Stimulated activated naive B cell treated with anti-CD40 and anti-IgM and Interleukin-4, amounts not matched to agents 10 μg/mL and 1 μg/mL and 100 μg/mL, for 72 hours (primary cell): ENCODE measurements around the gene GLUL.
"Not testable (repeated sequence)": the region's sequence is repeated elsewhere in the genome, so short reads cannot be mapped to it uniquely, and the experiment has no call there.

Experiments used
- ATAC-seq, 2 donors: fragments of 150-1000 bp; cut with Tn5 transposase; replicated peaks; 2 replicates each; pipeline ENCODE4 v1.10.0; 2021; ENCODE audit warnings: moderate library complexity in 1 of 2
- DNase-seq: peaks from one replicate; pipeline ENCODE4 v3.0.0; 2021
- H3K27ac Mint-ChIP-seq: one replicate; pipeline ENCODE4 v1.8.0; 2022; ENCODE audit warnings: mild to moderate bottlenecking, mixed read lengths
- H3K27me3 Mint-ChIP-seq, 2 donors: one replicate each; pipeline ENCODE4 v1.8.0; 2022; ENCODE audit warnings: mixed read lengths in 2 of 2
- H3K36me3 Mint-ChIP-seq, 2 donors: one replicate each; pipeline ENCODE4 v1.8.0; 2022; ENCODE audit warnings: mixed read lengths in 2 of 2, mild to moderate bottlenecking in 1 of 2
- H3K4me1 Mint-ChIP-seq, 2 donors: one replicate each; pipeline ENCODE4 v1.8.0; 2022; ENCODE audit warnings: mixed read lengths in 2 of 2, mild to moderate bottlenecking in 1 of 2
- H3K4me3 Mint-ChIP-seq, 2 donors: one replicate each; pipeline ENCODE4 v1.8.0; 2022; ENCODE audit warnings: mild to moderate bottlenecking in 2 of 2, mixed read lengths in 2 of 2, moderate library complexity in 1 of 2
- H3K9me3 Mint-ChIP-seq, 2 donors: one replicate each; pipeline ENCODE4 v1.8.0; 2022; ENCODE audit warnings: mixed read lengths in 2 of 2, mild to moderate bottlenecking in 1 of 2

The GLUL gene

GRCh38 chr1:182386980-182387379 is 4.6 kb downstream of the GLUL start:
- peaks cover 19 to 25% of the 10 kb centered on the region in 2 donors for H3K4me1 Mint-ChIP-seq
- peaks cover 3 to 5% of the 10 kb centered on the region in 2 donors for H3K27me3 Mint-ChIP-seq
- peaks cover 25 to 31% of the 10 kb centered on the region in 2 donors for H3K36me3 Mint-ChIP-seq
- DNase-seq = no peak
- H3K4me3 Mint-ChIP-seq = no peak overlapping the region
- no peak for ATAC-seq
- no peaks in the 10 kb centered on the region for H3K9me3 Mint-ChIP-seq
- no peak overlapping the region for H3K27ac Mint-ChIP-seq

DNA sequence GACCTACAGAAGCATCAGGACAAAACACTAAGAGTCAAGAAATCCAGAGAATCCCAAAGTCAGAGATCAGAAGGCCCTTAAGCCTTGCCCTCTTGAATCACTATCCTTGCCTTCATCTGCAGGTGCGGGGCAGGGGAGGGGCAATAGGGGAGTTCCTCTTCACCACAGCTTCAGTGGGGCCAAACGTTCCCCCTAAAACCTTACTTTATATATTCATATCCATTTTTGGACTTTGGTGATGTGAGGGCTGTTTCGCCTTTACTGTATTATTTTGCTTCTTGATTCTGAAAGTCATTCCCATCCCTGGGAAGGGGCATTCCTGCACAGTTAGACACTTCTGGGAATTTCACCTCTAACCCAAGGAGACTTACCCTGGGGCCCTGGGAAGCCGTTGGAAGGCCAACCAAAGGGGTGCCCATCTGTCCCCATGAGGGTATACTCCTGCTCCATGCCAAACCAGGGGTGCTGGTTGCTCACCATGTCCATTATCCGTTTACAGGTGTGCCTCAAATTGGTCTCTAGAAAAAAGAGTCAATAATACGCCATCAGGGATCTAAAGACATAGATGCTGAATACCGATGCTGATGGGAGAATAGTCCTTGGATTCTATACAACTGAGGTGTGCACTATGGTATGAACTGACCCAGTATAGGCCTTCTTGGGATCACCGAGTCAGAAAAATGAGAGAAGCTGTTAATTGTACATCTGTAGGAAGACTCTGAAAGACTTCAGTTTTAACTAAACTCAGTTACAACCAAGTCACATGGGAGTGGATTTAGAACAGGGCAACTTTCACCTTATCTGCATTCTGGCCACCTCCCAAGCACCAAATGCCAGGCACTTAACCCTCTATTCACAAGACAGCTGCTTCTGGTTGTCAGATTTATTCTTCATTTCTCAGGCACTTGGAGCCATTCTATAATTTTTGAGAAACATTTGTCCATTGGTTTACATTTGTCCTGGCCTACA is 5.4 kb downstream of the GLUL start:
- no peak for ATAC-seq
- Mint-ChIP-seq H3K27ac (no peak overlapping the region), H3K36me3 (peaks cover 25 to 29% of the 10 kb centered on the region in 2 donors), H3K9me3 (no peaks in the 10 kb centered on the region), H3K4me1 (peaks cover 18 to 22% of the 10 kb centered on the region in 2 donors), H3K4me3 (no peak overlapping the region), H3K27me3 (peaks cover 3% of the 10 kb centered on the region in 2 donors)
- DNase-seq = no peak

GRCh38 chr1:182384387-182384960 is 7.1 kb downstream of the GLUL start:
- DNase-seq (no peak), ATAC-seq (no peak)
- H3K27ac Mint-ChIP-seq = no peak overlapping the region
- no peaks in the 10 kb centered on the region for H3K27me3 Mint-ChIP-seq
- peaks cover 23 to 27% of the 10 kb centered on the region in 2 donors for H3K36me3 Mint-ChIP-seq
- H3K9me3 Mint-ChIP-seq = no peaks in the 10 kb centered on the region
- no peak overlapping the region for H3K4me3 Mint-ChIP-seq
- peaks cover 3 to 6% of the 10 kb centered on the region in 2 donors for H3K4me1 Mint-ChIP-seq

DNA sequence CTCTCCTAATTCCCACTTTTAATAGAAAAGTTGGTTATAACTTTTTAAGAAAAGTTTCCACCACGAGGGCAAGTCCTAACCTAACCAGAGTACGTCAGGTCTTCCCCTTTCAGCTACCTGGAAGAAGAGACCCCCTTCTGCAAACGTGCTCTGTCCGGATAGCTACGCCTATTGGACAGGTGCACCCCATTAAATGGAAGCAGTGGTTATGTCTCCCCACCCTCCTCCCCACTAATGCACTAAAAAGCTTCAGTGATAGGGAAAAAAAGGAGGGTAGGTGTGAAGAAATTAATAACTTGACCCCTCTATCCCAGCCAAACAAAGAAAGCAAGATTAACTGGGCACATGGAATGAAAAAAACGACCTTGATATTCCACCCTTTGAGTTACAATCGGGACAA is 7.7 kb downstream of the GLUL start:
- Mint-ChIP-seq H3K36me3 (peaks cover 23 to 27% of the 10 kb centered on the region in 2 donors), H3K9me3 (no peaks in the 10 kb centered on the region), H3K4me1 (peaks cover under 1 to 1% of the 10 kb centered on the region in 2 donors), H3K27me3 (no peaks in the 10 kb centered on the region), H3K4me3 (no peak overlapping the region), H3K27ac (no peak overlapping the region)
- DNase-seq (no peak), ATAC-seq (no peak)

- H3K27me3 Mint-ChIP-seq = no peaks in the 10 kb centered on the region
- H3K4me3 Mint-ChIP-seq = no peak overlapping the region
- peaks cover 23 to 27% of the 10 kb centered on the region in 2 donors for H3K36me3 Mint-ChIP-seq
- ATAC-seq (no peak), DNase-seq (no peak)
- H3K9me3 Mint-ChIP-seq = no peaks in the 10 kb centered on the region
- H3K27ac Mint-ChIP-seq = no peak overlapping the region
- H3K4me1 Mint-ChIP-seq = no peaks in the 10 kb centered on the region
Observed at GRCh38 chr1:182383037-182383661, 8.4 kb downstream of the GLUL start.

GRCh38 chr1:182381962-182382819 is 9.4 kb downstream of the GLUL start:
- Mint-ChIP-seq H3K4me1 (no peaks in the 10 kb centered on the region), H3K4me3 (no peak overlapping the region), H3K36me3 (peaks cover 18 to 21% of the 10 kb centered on the region in 2 donors), H3K9me3 (no peaks in the 10 kb centered on the region), H3K27me3 (no peaks in the 10 kb centered on the region), H3K27ac (no peak overlapping the region)
- DNase-seq (no peak), ATAC-seq (no peak)

- Mint-ChIP-seq H3K4me1 (no peaks in the 10 kb centered on the region), H3K27me3 (no peaks in the 10 kb centered on the region), H3K4me3 (no peak overlapping the region), H3K27ac (no peak overlapping the region), H3K9me3 (no peaks in the 10 kb centered on the region), H3K36me3 (peaks cover 8 to 9% of the 10 kb centered on the region in 2 donors)
- ATAC-seq (no peak), DNase-seq (no peak)
Observed at GRCh38 chr1:182380199-182380598, 11.4 kb downstream of the GLUL start.

DNA sequence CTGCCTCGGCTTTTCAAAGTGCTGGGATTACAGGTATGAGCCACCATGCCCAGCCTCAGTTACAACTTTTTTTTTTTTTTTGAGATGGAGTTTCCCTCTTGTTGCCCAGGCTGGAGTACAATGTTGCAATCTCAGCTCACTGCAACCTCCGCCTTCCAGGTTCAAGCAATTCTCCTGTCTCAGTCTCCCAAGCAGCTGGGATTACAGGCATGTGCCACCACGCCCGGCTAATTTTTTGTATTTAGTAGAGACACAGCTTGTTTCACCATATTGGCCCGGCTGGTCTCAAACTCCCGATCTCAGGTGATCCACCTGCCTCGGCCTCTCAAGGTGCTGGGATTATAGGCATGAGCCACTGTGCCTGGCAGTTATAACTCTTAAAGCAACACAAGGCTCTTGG is 11.8 kb downstream of the GLUL start:
- not testable (repeated sequence) for H3K4me1 Mint-ChIP-seq, ATAC-seq, H3K9me3 Mint-ChIP-seq, H3K27me3 Mint-ChIP-seq, H3K4me3 Mint-ChIP-seq, H3K27ac Mint-ChIP-seq, DNase-seq, H3K36me3 Mint-ChIP-seq

DNA sequence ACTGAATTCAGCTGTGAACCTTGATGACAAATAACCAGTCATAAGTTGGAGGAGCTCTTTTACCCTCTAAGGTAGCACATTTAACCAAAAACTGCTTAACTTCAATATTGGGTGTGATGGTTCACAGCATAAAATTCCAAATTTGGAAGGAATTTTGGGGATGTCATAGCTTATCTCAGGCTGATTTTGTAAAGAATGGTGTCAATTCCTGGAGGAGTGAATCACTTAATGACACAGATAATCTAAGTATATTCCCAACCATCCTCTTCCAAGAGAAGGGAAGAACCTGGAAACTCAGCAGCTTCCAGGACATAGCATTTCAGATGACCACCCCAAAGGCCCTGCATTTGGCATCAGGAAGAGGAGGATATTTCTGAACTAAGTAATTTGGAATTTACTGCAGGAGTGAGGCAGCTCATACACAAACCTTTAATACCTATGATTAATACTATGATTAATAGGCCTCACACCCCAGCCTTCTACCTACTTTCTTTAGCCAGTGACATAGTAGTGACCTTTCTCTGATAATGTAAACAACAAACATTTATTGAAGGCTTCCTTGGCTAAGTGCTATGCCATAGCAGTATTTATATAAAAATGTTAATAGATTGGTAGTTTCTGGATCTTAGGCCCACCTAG is 14.5 kb downstream of the GLUL start:
- Mint-ChIP-seq H3K36me3 (no peaks in the 10 kb centered on the region), H3K9me3 (no peaks in the 10 kb centered on the region), H3K27me3 (no peaks in the 10 kb centered on the region), H3K27ac (no peak overlapping the region), H3K4me1 (no peaks in the 10 kb centered on the region), H3K4me3 (no peak overlapping the region)
- ATAC-seq (no peak), DNase-seq (no peak)

GRCh38 chr1:182374101-182374834 is 17.3 kb downstream of the GLUL start:
- no peak overlapping the region for H3K4me3 Mint-ChIP-seq
- no peaks in the 10 kb centered on the region for H3K36me3 Mint-ChIP-seq
- DNase-seq = no peak
- no peaks in the 10 kb centered on the region for H3K9me3 Mint-ChIP-seq
- no peak overlapping the region for H3K27ac Mint-ChIP-seq
- ATAC-seq = no peak
- no peaks in the 10 kb centered on the region for H3K4me1 Mint-ChIP-seq
- no peaks in the 10 kb centered on the region for H3K27me3 Mint-ChIP-seq

- H3K27ac Mint-ChIP-seq = no peak overlapping the region
- H3K4me1 Mint-ChIP-seq = no peaks in the 10 kb centered on the region
- ATAC-seq = no peak
- no peak for DNase-seq
- H3K9me3 Mint-ChIP-seq = no peaks in the 10 kb centered on the region
- H3K4me3 Mint-ChIP-seq = no peak overlapping the region
- no peaks in the 10 kb centered on the region for H3K36me3 Mint-ChIP-seq
- peaks cover 0 to 11% of the 10 kb centered on the region in 2 donors for H3K27me3 Mint-ChIP-seq
Observed at GRCh38 chr1:182370532-182370931, 21.1 kb downstream of the GLUL start.

DNA sequence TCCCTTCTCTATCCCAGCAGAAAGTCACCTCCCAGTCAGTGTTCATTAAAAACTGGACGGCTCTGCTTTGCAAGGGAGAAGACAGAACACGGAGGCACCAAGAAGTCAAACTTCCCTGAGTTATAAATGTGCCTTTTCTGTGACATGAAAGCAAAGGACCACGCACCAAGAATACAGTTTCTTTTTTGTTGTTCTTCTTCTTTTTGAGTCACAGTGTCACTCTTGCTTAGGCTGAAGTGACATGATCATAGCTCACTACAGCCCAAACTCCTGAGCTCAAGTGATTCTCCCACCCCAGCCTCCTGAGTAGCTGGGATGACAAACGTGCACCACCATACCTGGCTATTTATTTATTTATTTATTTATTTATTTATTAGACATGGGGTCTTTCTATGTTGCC is 22.7 kb downstream of the GLUL start:
- H3K4me3 Mint-ChIP-seq = no peak overlapping the region
- DNase-seq (no peak), ATAC-seq (no peak)
- H3K27ac Mint-ChIP-seq = no peak overlapping the region
- H3K9me3 Mint-ChIP-seq = no peaks in the 10 kb centered on the region
- no peaks in the 10 kb centered on the region for H3K36me3 Mint-ChIP-seq
- H3K27me3 Mint-ChIP-seq = peaks cover 0 to 13% of the 10 kb centered on the region in 2 donors
- H3K4me1 Mint-ChIP-seq = no peaks in the 10 kb centered on the region

DNA sequence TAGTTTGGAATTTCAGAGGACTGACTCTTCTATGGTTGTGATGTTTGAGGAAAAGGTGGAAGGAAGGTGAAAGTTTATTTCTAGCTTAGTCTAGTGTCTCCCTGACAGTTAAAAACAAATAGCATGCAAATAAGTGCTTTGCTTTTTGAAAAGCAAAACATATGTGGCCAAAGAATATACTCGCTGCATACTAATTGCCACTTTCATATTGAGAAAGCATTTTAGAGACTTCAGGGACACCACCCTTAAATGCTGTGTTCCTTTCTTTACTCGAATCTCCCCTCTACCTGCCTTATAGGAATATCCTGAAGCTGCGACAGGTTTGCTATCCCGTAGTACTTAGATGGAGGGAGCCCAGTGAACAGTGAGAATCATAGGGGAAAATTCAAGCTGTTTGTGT is 23.2 kb downstream of the GLUL start:
- H3K4me1 Mint-ChIP-seq = no peaks in the 10 kb centered on the region
- ATAC-seq (no peak), DNase-seq (no peak)
- H3K9me3 Mint-ChIP-seq = no peaks in the 10 kb centered on the region
- H3K27ac Mint-ChIP-seq = peak overlapping the region; percentile 10
- H3K27me3 Mint-ChIP-seq = peaks cover 0 to 13% of the 10 kb centered on the region in 2 donors
- no peak overlapping the region for H3K4me3 Mint-ChIP-seq
- no peaks in the 10 kb centered on the region for H3K36me3 Mint-ChIP-seq
